ENCODE data around the gene STAG3.
"Not testable (repeated sequence)": the region's sequence is repeated elsewhere in the genome, so short reads cannot be mapped to it uniquely, and the experiment has no call there.

Gene STAG3

GRCh38 chr7:100220586-100221230 is 43.0 kb downstream of the STAG3 start:
- intact Hi-C loops (cut with DNase I; ENCODE audit: low total_unique reads): no loop called here
- no peak for TF ChIP-seq CTCF (IDR thresholded peaks at IDR 0.05)
- DNase-seq: no peak
- Histone ChIP-seq H3K36me3 (peaks cover 0 to 50% (median 17%) of the 10 kb centered on the region in 3 donors), H3K4me3 (no peak overlapping the region), H3K4me1 (no peaks in the 10 kb centered on the region), H3K27ac (no peak overlapping the region), H3K9me3 (no peaks in the 10 kb centered on the region), H3K27me3 (no peaks in the 10 kb centered on the region)

GRCh38 chr7:100221231-100221718 is 43.6 kb downstream of the STAG3 start:
- intact Hi-C loops (cut with DNase I; ENCODE audit: low total_unique reads): no loop called here
- no peak for DNase-seq
- no peaks in the 10 kb centered on the region for H3K27me3 ChIP-seq
- no peaks in the 10 kb centered on the region for H3K4me1 ChIP-seq
- H3K36me3 ChIP-seq: peaks cover 0 to 50% (median 17%) of the 10 kb centered on the region in 3 donors
- no peaks in the 10 kb centered on the region for H3K9me3 ChIP-seq
- TF ChIP-seq CTCF (IDR thresholded peaks at IDR 0.05): no peak
- H3K27ac ChIP-seq: no peak overlapping the region
- no peak overlapping the region for H3K4me3 ChIP-seq

GRCh38 chr7:100221767-100222444 is 44.2 kb downstream of the STAG3 start:
- Histone ChIP-seq H3K36me3 (peaks cover 0 to 50% (median 17%) of the 10 kb centered on the region in 3 donors), H3K27me3 (no peaks in the 10 kb centered on the region), H3K9me3 (no peaks in the 10 kb centered on the region), H3K4me1 (no peaks in the 10 kb centered on the region), H3K27ac (no peak overlapping the region), H3K4me3 (no peak overlapping the region)
- no peak for DNase-seq
- no peak for TF ChIP-seq CTCF (IDR thresholded peaks at IDR 0.05)
- intact Hi-C loops (cut with DNase I; ENCODE audit: low total_unique reads): no loop called here

- TF ChIP-seq CTCF (IDR thresholded peaks at IDR 0.05): no peak
- no peaks in the 10 kb centered on the region for H3K9me3 ChIP-seq
- no peak for DNase-seq
- intact Hi-C loops (cut with DNase I; ENCODE audit: low total_unique reads): no loop called here
- H3K27ac ChIP-seq: no peak overlapping the region
- peaks cover 0 to 50% (median 17%) of the 10 kb centered on the region in 3 donors for H3K36me3 ChIP-seq
- no peaks in the 10 kb centered on the region for H3K27me3 ChIP-seq
- H3K4me1 ChIP-seq: no peaks in the 10 kb centered on the region
- H3K4me3 ChIP-seq: no peak overlapping the region
These were observed 44.9 kb downstream of the STAG3 start for GRCh38 chr7:100222445-100223132.

- H3K9me3 ChIP-seq; H3K27me3 ChIP-seq; H3K4me1 ChIP-seq; intact Hi-C loops (cut with DNase I; ENCODE audit: low total_unique reads); H3K27ac ChIP-seq; DNase-seq; H3K4me3 ChIP-seq: not testable (repeated sequence)
- peaks cover 0 to 53% (median 17%) of the 10 kb centered on the region in 3 donors for H3K36me3 ChIP-seq
These were observed 45.7 kb downstream of the STAG3 start for GRCh38 chr7:100223376-100223927.

- H3K9me3 ChIP-seq; H3K27ac ChIP-seq; H3K4me3 ChIP-seq; H3K4me1 ChIP-seq; DNase-seq; H3K27me3 ChIP-seq; intact Hi-C loops (cut with DNase I; ENCODE audit: low total_unique reads): not testable (repeated sequence)
- peaks cover 0 to 53% (median 17%) of the 10 kb centered on the region in 3 donors for H3K36me3 ChIP-seq
These were observed 47.2 kb downstream of the STAG3 start for GRCh38 chr7:100224891-100225290.

GRCh38 chr7:100234660-100235317 is 57.1 kb downstream of the STAG3 start:
- H3K9me3 ChIP-seq; H3K27ac ChIP-seq; H3K27me3 ChIP-seq; H3K4me3 ChIP-seq; intact Hi-C loops (cut with DNase I; ENCODE audit: low total_unique reads); DNase-seq; H3K4me1 ChIP-seq: not testable (repeated sequence)
- peaks cover 0 to 18% (median 3%) of the 10 kb centered on the region in 3 donors for H3K36me3 ChIP-seq

GRCh38 chr7:100239975-100240374 is 62.3 kb downstream of the STAG3 start:
- intact Hi-C loops (cut with DNase I; ENCODE audit: low total_unique reads); H3K4me3 ChIP-seq; H3K27ac ChIP-seq: not testable (repeated sequence)

GRCh38 chr7:100243385-100243784 is 65.7 kb downstream of the STAG3 start:
- DNase-seq; intact Hi-C loops (cut with DNase I; ENCODE audit: low total_unique reads); H3K27ac ChIP-seq; H3K4me3 ChIP-seq; H3K4me1 ChIP-seq; H3K27me3 ChIP-seq; H3K36me3 ChIP-seq; H3K9me3 ChIP-seq: not testable (repeated sequence)

More at GRCh38 chr7:100239975-100240374, 62.3 kb downstream of the STAG3 start:
- H3K4me1 ChIP-seq, H3K36me3 ChIP-seq, DNase-seq, H3K9me3 ChIP-seq, H3K27me3 ChIP-seq: not testable (repeated sequence)

Measured in tibial artery (tissue), 4 donors.